HG03095 (cell line): ENCODE results near the gene RBM46.

Experiments used
- ATAC-seq: cut with Tn5 transposase; IDR thresholded peaks from one replicate; pipeline ENCODE4 v1.9.1; 2021; ENCODE audit warnings: moderate library complexity; ENCODE audit not compliant: unreplicated experiment

Gene RBM46

DNA sequence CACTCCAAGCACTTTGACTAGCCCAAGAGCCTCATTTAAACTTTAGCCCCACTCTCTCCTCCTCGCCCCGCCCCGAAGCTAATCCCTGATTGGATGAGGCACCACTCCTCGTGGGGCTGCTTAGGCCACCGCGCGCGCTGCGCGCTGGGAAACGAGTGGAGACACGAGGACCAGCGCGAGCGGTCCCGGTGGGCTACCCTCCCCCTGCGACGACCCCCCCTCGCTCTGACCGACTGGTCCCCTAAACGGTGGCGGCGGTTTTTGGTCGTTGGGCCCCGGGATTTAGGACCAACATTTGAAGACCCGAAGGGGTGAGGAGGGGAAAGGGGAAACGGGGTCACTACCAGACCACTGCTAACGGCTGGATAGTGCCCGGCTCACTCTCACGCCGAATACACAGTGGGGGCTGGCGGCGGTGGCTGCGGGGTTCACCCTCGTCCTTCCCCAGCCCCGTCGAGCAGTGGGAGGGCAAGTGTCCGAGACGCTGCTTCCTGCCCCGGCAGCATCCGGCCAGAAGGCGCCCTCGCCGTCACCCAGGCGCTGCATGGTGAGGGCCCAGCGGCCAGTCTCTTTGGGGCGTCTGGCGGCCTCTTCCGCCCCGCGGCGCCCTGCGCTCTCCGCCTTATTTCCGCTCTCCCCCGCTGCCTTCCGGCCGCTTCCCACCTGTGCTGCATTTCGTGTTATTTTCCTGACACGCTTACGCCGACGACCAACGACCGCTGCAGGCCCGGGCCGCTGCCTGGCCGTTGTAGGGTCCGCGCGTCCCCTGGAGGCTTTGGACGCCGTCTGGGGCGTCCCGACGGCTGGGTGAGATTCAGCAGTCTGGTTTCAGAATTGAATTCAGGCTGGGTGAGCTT lies at the start of gene RBM46:
Gene RBM46 (plus strand): TSS at position 147 of the 857 bp plus-strand sequence. CDS start 15,481 bp downstream, outside the sequence.
- no peak for ATAC-seq

GRCh38 chr4:154731756-154732155 lies 49.3 kb upstream of the RBM46 start:
- no peak for ATAC-seq

- ATAC-seq = no peak
These were observed 48.4 kb upstream of the RBM46 start for GRCh38 chr4:154732669-154733068.

- no peak for ATAC-seq
These were observed 44.3 kb upstream of the RBM46 start for GRCh38 chr4:154736770-154737169.

DNA sequence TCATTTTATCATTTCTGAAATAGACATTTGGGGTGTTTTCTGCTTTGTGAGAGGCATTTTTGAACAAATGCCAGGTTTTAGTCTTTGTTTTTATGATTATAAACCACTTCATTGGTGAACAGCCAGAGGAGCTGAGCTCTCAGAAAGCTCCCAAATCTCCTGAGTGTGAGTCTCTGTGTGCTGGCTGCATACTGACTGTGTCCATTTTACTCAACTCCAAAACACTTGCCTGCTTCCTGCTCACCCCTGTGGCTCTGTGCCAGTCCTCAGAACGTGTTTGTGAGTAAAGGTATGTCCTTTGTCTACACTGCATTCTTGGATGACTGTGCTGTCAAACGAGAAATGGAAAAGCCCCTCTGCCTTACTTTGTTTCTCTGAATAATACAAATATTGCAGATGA lies 42.6 kb upstream of the RBM46 start:
- ATAC-seq = no peak

GRCh38 chr4:154739111-154739510 lies 42.0 kb upstream of the RBM46 start:
- no peak for ATAC-seq

- ATAC-seq = no peak
These were observed 40.6 kb upstream of the RBM46 start for GRCh38 chr4:154740462-154740861.

GRCh38 chr4:154741131-154741665 lies 39.9 kb upstream of the RBM46 start:
- ATAC-seq = no peak

- ATAC-seq = no peak
These were observed 38.9 kb upstream of the RBM46 start for GRCh38 chr4:154741922-154742850.

DNA sequence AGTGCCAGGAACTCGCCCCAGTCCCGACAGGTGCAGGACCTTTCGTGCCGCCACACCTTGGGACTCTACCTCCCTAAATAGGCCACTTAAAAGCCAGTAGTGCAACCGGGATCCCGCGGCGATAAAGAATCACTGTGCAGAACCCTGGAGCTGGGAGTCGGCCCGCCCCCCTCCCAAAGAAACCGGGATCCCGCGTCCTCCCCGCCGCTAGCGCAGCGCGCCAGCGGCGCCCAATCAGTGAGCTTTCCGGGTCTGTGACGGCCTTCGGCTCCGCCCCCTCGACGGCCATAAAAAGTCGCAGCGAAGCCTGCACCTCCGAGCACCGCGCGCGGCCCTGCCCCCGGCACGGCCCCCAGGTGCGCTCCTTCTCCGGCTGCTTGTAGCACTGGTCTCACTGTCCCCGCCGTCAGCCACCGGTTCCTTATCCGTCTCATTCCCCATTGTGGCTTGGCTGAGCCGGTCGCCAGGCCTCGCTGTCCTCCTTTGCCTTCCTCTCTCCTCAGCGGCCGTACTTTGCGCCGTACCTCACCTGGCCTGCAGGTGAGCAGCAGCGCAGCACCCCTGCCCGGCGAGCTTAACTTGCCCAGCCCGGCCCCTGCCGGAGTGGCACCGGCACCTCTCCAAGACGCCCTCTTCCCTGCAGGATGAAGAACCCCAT lies 37.3 kb upstream of the RBM46 start, which contains the start of gene LRAT:
Gene LRAT (plus strand): TSS at position 318 of the 658 bp plus-strand sequence. CDS start 327 bp downstream, at position 645.
- ATAC-seq = no peak

DNA sequence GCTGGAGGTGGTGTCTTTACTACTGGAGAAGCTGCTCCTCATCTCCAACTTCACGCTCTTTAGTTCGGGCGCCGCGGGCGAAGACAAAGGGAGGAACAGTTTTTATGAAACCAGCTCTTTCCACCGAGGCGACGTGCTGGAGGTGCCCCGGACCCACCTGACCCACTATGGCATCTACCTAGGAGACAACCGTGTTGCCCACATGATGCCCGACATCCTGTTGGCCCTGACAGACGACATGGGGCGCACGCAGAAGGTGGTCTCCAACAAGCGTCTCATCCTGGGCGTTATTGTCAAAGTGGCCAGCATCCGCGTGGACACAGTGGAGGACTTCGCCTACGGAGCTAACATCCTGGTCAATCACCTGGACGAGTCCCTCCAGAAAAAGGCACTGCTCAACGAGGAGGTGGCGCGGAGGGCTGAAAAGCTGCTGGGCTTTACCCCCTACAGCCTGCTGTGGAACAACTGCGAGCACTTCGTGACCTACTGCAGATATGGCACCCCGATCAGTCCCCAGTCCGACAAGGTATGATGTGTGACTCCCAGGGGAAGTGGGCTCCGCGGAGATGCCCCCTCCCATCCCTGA lies 36.6 kb upstream of the RBM46 start:
- ATAC-seq = no peak

GRCh38 chr4:154757713-154758112 lies 23.4 kb upstream of the RBM46 start:
- no peak for ATAC-seq

DNA sequence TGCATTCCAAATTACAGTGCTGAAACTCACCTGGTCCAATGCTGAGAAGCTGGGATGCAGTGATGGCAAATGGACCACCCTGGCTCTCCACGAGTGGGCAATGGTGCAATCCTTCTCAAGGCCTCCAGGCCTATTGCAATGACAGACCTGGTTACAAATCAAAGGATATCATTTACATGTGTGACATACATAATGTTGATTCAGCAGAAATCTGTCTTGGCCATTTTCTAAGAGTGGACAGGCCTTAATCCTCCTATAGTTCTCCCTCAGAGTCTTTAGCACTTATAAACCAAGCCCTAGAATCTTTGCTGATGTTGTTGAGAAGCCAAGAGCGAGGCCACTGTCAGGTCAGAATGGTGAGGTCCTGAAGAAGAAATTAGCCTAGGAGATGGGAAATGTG lies 20.2 kb upstream of the RBM46 start:
- no peak for ATAC-seq

- ATAC-seq = no peak
These were observed 2.8 kb upstream of the RBM46 start for GRCh38 chr4:154778264-154778663.

DNA sequence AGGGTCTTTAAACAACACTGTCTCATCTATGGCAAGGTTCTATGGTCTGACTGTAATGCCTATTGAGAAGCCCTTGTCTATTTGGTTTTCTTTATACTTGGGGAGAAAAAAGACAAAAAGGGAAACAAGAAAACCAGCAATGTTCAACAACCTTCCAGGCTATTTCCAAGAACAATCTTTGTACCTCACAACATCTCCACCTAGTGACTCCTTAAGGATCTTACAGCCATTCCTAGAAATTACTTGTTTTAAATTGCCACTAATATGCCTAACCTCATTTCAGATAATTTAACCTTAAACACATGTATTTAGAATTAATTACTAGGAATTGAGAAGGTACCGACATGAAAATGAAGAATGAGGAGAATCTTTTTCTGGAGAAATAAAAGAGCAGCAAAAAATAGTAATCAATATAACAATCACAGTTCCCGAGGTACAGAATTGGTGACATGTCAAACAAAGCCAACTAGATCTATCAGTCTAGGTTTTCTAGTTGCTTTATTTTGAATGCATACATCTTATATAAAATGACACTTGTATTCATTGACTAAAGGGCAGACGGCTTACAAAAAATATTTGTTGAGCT lies 1.6 kb upstream of the RBM46 start:
- no peak for ATAC-seq

- ATAC-seq = no peak
These were observed 866 bp downstream of the RBM46 start for GRCh38 chr4:154781983-154782293.

- peak; percentile 81 for ATAC-seq
These were observed 26.1 kb downstream of the RBM46 start for GRCh38 chr4:154807042-154807630.

DNA sequence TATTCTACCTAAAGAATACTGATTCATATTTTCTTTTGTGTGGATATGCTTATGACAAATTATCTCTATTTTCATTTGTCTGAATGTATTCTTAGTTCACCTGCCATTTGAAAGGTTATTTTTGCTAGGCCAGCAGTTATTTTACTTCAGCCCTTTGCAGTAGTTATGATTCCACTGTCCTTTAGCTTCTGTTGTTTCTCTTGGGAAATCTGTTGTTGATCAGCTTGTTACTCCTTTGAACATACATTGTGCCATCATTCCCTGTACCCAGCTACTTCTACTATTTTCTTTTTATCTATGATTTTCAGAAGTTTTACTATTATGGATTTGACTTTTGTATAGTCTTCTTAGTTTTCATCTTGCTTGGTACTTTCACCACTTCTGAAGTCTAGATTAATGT lies 37.2 kb downstream of the RBM46 start:
- no peak for ATAC-seq

GRCh38 chr4:154822775-154823174 lies 41.7 kb downstream of the RBM46 start:
- ATAC-seq = no peak

DNA sequence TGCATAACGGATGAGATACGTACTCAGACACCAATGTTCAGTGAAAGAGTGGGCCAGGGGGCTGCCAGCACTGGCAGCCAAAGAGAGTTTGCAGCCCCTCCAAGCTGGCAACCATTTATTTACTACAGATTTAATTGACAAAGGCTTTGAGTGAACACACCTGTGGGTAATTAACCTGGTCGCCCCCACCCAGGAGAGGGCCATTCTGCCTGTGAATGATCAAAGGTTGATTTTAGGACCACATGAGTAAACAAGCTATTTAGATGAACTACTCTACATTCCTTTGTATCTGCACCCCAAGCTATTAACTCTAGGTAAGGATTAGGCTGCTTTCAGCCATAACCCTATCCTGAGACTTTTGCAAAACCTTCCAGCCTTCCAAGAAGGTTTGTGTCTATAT lies 55.0 kb downstream of the RBM46 start:
- ATAC-seq = no peak
